ENCODE data around the gene ABCB9.

GRCh38 chr12:122949405-122949804 is 16.9 kb downstream of the ABCB9 start:
- no peak for TF ChIP-seq EZH2 (IDR thresholded peaks at IDR 0.05; ENCODE audit: borderline replicate concordance)
- TF ChIP-seq CTCF (IDR thresholded peaks at IDR 0.05; ENCODE audit: poor library complexity): no peak
